H1 (cell line): Measurements from ENCODE around the gene R3HCC1L. TPM values are rescaled to one million over a fixed set of nuclear protein-coding genes. Genes with fewer than 3 reads are reported as not detected.

ENCODE experiments used
- CTCF ChIA-PET: fragments of 300-600 bp; sonication (Branson Sonifier 250); formaldehyde crosslinking; loops from one replicate; lab custom pipeline; 2021; ENCODE audit not compliant: partially characterized antibody; lab: Charles Lee
- POLR2A ChIA-PET: fragments of 300-600 bp; sonication (Branson Sonifier 250); formaldehyde crosslinking; loops from one replicate; lab custom pipeline; 2021; ENCODE audit warnings: inconsistent platforms; ENCODE audit not compliant: partially characterized antibody; lab: Charles Lee
- DNase-seq, 2 experiments: peaks; one replicate each; pipeline versions ENCODE4 v3.0.0 to v3.0.0-alpha.2; 2010 to 2022; ENCODE audit warnings: low spot score in 2 of 2, low read depth in 1 of 2, mixed read lengths in 1 of 2
- FAIRE-seq: peaks from 2 replicates; lab custom pipeline; 2011; peaks lifted over from hg19 to GRCh38; lab: Jason Lieb, UNC
- H2AFZ ChIP-seq: 2 replicates; pipeline ENCODE4 v1.8.1; 2012; ENCODE audit warnings: low read length, inconsistent platforms
- H2AK5ac ChIP-seq: 2 replicates; pipeline ENCODE4 v1.6.1; 2013; ENCODE audit warnings: low read depth, low read length
- H2BK120ac ChIP-seq: replicated peaks from 2 replicates; pipeline ENCODE3; 2013; ENCODE audit warnings: low read depth, low read length, inconsistent platforms
- H2BK12ac ChIP-seq: 2 replicates; pipeline ENCODE4 v1.6.1; 2013; ENCODE audit warnings: low read depth, low read length
- H2BK15ac ChIP-seq: 2 replicates; pipeline ENCODE4 v1.6.1; 2013; ENCODE audit warnings: low read length
- H2BK20ac ChIP-seq: 2 replicates; pipeline ENCODE4 v1.6.1; 2013; ENCODE audit warnings: low read length
- H2BK5ac ChIP-seq: 2 replicates; pipeline ENCODE4 v1.6.1; 2013; ENCODE audit warnings: low read depth, low read length
- H3K14ac ChIP-seq: 2 replicates; pipeline ENCODE4 v1.6.1; 2013; ENCODE audit warnings: inconsistent platforms; ENCODE audit not compliant: insufficient read length
- H3K18ac ChIP-seq: 2 replicates; pipeline ENCODE4 v1.6.1; 2013; ENCODE audit warnings: low read length; ENCODE audit errors: extremely low read depth
- H3K23ac ChIP-seq: 2 replicates; pipeline ENCODE4 v1.6.1; 2013; ENCODE audit warnings: inconsistent platforms; ENCODE audit not compliant: insufficient read length
- H3K23me2 ChIP-seq: 2 replicates; pipeline ENCODE4 v1.6.1; 2013; ENCODE audit warnings: low read depth, low read length
- H3K27ac ChIP-seq: 2 replicates; pipeline ENCODE4 v1.6.1; 2011; ENCODE audit warnings: low read depth, low read length, inconsistent platforms
- H3K27me3 ChIP-seq, 4 experiments: replicated peaks in 1 of 4; 1 replicate in 1 of 4; 2 replicates in 3 of 4; pipeline versions ENCODE4 v1.6.1 to v1.8.1; 2011 to 2013; ENCODE audit warnings: low read length in 3 of 4, mild to moderate bottlenecking in 3 of 4, inconsistent platforms in 2 of 4, mixed read lengths in 2 of 4, moderate library complexity in 1 of 4; ENCODE audit not compliant: control insufficient read depth in 3 of 4, insufficient read depth in 3 of 4; ENCODE audit errors: extremely low read depth in 1 of 4
- H3K36me3 ChIP-seq, 4 experiments: 2 replicates each; pipeline versions ENCODE4 v1.6.1 to v1.8.1; 2011 to 2013; ENCODE audit warnings: mild to moderate bottlenecking in 4 of 4, low read length in 3 of 4, moderate library complexity in 2 of 4, control low read depth in 1 of 4, inconsistent platforms in 1 of 4; ENCODE audit not compliant: insufficient read depth in 4 of 4, control insufficient read depth in 2 of 4
- H3K4ac ChIP-seq: replicated peaks from 2 replicates; pipeline ENCODE3; 2013; ENCODE audit warnings: low read length, low read depth, mixed read lengths, inconsistent platforms; ENCODE audit not compliant: insufficient read length
- H3K4me1 ChIP-seq, 4 experiments: replicated peaks in 1 of 4; 1 replicate in 1 of 4; 2 replicates in 3 of 4; pipeline versions ENCODE4 v1.6.1 to v1.8.1; 2011 to 2013; ENCODE audit warnings: low read length in 3 of 4, inconsistent platforms in 2 of 4, mixed read lengths in 1 of 4; ENCODE audit not compliant: insufficient read depth in 4 of 4, control insufficient read depth in 3 of 4
- H3K4me2 ChIP-seq, 2 experiments: 2 replicates each; pipeline versions ENCODE4 v1.6.1 to v1.8.1; 2011 to 2013; ENCODE audit warnings: low read depth in 2 of 2, low read length in 2 of 2, control low read depth in 1 of 2, inconsistent platforms in 1 of 2, mild to moderate bottlenecking in 1 of 2; ENCODE audit not compliant: insufficient read depth in 1 of 2
- H3K4me3 ChIP-seq, 4 experiments: fragments of 200-600, 300-600 bp in 1 of 4; sonication (generic), shearing (Covaris generic), sonication (Bioruptor Twin) in 1 of 4; 2 replicates each; pipeline versions ENCODE4 v1.5.1 to v1.8.1; 2011 to 2016; ENCODE audit warnings: low read length in 4 of 4, low read depth in 3 of 4, control low read depth in 2 of 4, inconsistent platforms in 2 of 4, mild to moderate bottlenecking in 2 of 4, mixed read lengths in 1 of 4, moderate library complexity in 1 of 4; ENCODE audit not compliant: insufficient read depth in 2 of 4; ENCODE audit errors: extremely low read depth in 1 of 4
- H3K56ac ChIP-seq: replicated peaks from 2 replicates; pipeline ENCODE3; 2013; ENCODE audit warnings: low read depth, mild to moderate bottlenecking, mixed read lengths, low read length, inconsistent platforms; ENCODE audit not compliant: insufficient read length
- H3K79me1 ChIP-seq: 2 replicates; pipeline ENCODE4 v1.6.1; 2013; ENCODE audit warnings: low read depth, low read length, control low read depth
- H3K79me2 ChIP-seq, 2 experiments: 2 replicates each; pipeline versions ENCODE4 v1.6.1 to v1.8.1; 2012 to 2013; ENCODE audit warnings: low read length in 2 of 2, mild to moderate bottlenecking in 2 of 2, inconsistent platforms in 1 of 2; ENCODE audit not compliant: insufficient read depth in 2 of 2, control insufficient read depth in 1 of 2
- H3K9ac ChIP-seq, 4 experiments: replicated peaks in 1 of 4; 1 replicate in 1 of 4; 2 replicates in 3 of 4; pipeline versions ENCODE4 v1.6.1 to v1.8.1; 2011 to 2013; ENCODE audit warnings: low read depth in 3 of 4, low read length in 3 of 4, control low read depth in 2 of 4, mild to moderate bottlenecking in 2 of 4, moderate library complexity in 2 of 4, inconsistent platforms in 1 of 4; ENCODE audit errors: extremely low read depth in 1 of 4
- H3K9me3 ChIP-seq, 2 experiments: 2 replicates each; pipeline versions ENCODE4 v1.6.1 to v1.8.1; 2012 to 2013; ENCODE audit warnings: mild to moderate bottlenecking in 2 of 2, moderate library complexity in 2 of 2, control low read depth in 1 of 2, inconsistent platforms in 1 of 2, low read depth in 1 of 2, low read length in 1 of 2, mixed read lengths in 1 of 2; ENCODE audit not compliant: insufficient read depth in 2 of 2
- H4K20me1 ChIP-seq, 2 experiments: replicated peaks in 1 of 2; 2 replicates each; pipeline versions ENCODE3 to v1.8.1; 2011 to 2013; ENCODE audit warnings: inconsistent platforms in 2 of 2, low read length in 2 of 2, mild to moderate bottlenecking in 1 of 2; ENCODE audit not compliant: insufficient read depth in 2 of 2, control insufficient read depth in 1 of 2
- H4K5ac ChIP-seq: 2 replicates; pipeline ENCODE4 v1.6.1; 2013; ENCODE audit warnings: low read length, low read depth, mixed read lengths, inconsistent platforms; ENCODE audit not compliant: insufficient read length
- H4K8ac ChIP-seq: 2 replicates; pipeline ENCODE4 v1.8.0; 2013; ENCODE audit warnings: mild to moderate bottlenecking, moderate library complexity, low read length, inconsistent platforms; ENCODE audit not compliant: insufficient read depth; ENCODE audit errors: extremely low read depth
- H4K91ac ChIP-seq: replicated peaks from 2 replicates; pipeline ENCODE3; 2013; ENCODE audit warnings: low read length, mixed read lengths, inconsistent platforms; ENCODE audit not compliant: insufficient read length
- ASH2L ChIP-seq: fragments of 200-600, 300-600 bp; sonication (generic); IDR thresholded peaks from one replicate; pipeline ENCODE4 v1.7.1; 2017; ENCODE audit warnings: low read length
- BACH1 ChIP-seq: IDR thresholded peaks from 2 replicates; pipeline ENCODE4 v1.6.1; 2012; ENCODE audit warnings: low read length, improper control_type of control experiment
- CEBPB ChIP-seq: IDR thresholded peaks from 2 replicates; pipeline ENCODE4 v1.6.1; 2012; ENCODE audit warnings: low read depth, low read length
- CTCF ChIP-seq, 3 experiments: IDR thresholded peaks; 1 replicate in 2 of 3; 2 replicates in 1 of 3; pipeline versions ENCODE4 v1.5.1 to v1.6.1; 2011; ENCODE audit warnings: low read length in 3 of 3, mild to moderate bottlenecking in 3 of 3, inconsistent platforms in 2 of 3, low read depth in 1 of 3, moderate library complexity in 1 of 3; ENCODE audit not compliant: insufficient read depth in 1 of 3; ENCODE audit errors: control extremely low read depth in 1 of 3
- JUN ChIP-seq: IDR thresholded peaks from 2 replicates; pipeline ENCODE4 v1.6.1; 2011; ENCODE audit warnings: low read depth, mild to moderate bottlenecking, improper control_type of control experiment, low read length
- KDM4A ChIP-seq: IDR thresholded peaks from one replicate; pipeline ENCODE4 v1.7.1; 2012; ENCODE audit warnings: low read depth, mild to moderate bottlenecking, moderate library complexity, low read length, inconsistent platforms; ENCODE audit not compliant: severe bottlenecking
- KDM5A ChIP-seq: fragments of 200-600 bp; IDR thresholded peaks from 2 replicates; pipeline ENCODE4 v1.7.1; 2012; ENCODE audit warnings: mild to moderate bottlenecking, low read length, inconsistent platforms, mixed read lengths
- POU5F1 ChIP-seq: IDR thresholded peaks from 2 replicates; pipeline ENCODE4 v1.6.1; 2011; ENCODE audit warnings: low read depth, mild to moderate bottlenecking, low read length, moderate library complexity
- RNF2 ChIP-seq: fragments of 200-900, 300-1000 bp; sonication (generic); IDR thresholded peaks from 2 replicates; pipeline ENCODE4 v1.7.1; 2016; ENCODE audit warnings: borderline replicate concordance, low read depth, mild to moderate bottlenecking, antibody characterized with exemption, low read length; ENCODE audit not compliant: poor library complexity, severe bottlenecking; ENCODE audit errors: missing control alignments
- SAP30 ChIP-seq: fragments of 300-600 bp; sonication (generic); IDR thresholded peaks from 2 replicates; pipeline ENCODE4 v1.7.1; 2012; ENCODE audit warnings: low read length, moderate library complexity, mild to moderate bottlenecking, inconsistent platforms; ENCODE audit not compliant: insufficient read depth, insufficient replicate concordance
- SUZ12 ChIP-seq: fragments of 200-600 bp; sonication (generic); IDR thresholded peaks from 2 replicates; pipeline ENCODE4 v1.6.1; 2012; ENCODE audit warnings: mild to moderate bottlenecking, inconsistent platforms, low read length, moderate library complexity, mixed read lengths
- WGBS, 2 experiments: shearing (Covaris generic) in 1 of 2; methylation state at CpG; one replicate each; pipeline versions ENCODE4 v1.1.6 to v1.1.7; 2013 to 2015; ENCODE audit warnings: low lambda C conversion rate in 2 of 2, mixed read lengths in 2 of 2, inconsistent platforms in 1 of 2, low coverage in 1 of 2, missing lambda C conversion rate in 1 of 2; ENCODE audit not compliant: insufficient replicate concordance in 2 of 2, insufficient coverage in 1 of 2, insufficient read length in 1 of 2; ENCODE audit errors: extremely low coverage in 1 of 2, missing lambda C conversion rate in 1 of 2; 5-methylcytosine and 5-hydroxymethylcytosine counted together
- polyA plus RNA-seq, 7 experiments: library from polyadenylated mRNA; depleted of rRNA in 3 of 7; stranded (reverse) in 5 of 7; unstranded in 2 of 7; fragments of >200 nt in 5 of 7; fragments of 200-250 nt in 2 of 7; gene quantifications; 1 replicate in 5 of 7; 2 replicates in 1 of 7; 4 replicates in 1 of 7; pipeline versions ENCODE4 v1.2.1 to v1.2.3, GENCODE V29; 2011 to 2013; ENCODE audit warnings: missing spikeins in 2 of 7, mixed read lengths in 2 of 7
- total RNA-seq: library from RNA; stranded (reverse); fragmentation: NEBNext Ultra II Directional; extraction: Animal tissue kit (Norgen Biotek cat#: 25700); gene quantifications from 2 replicates; pipeline ENCODE4 v1.2.1, GENCODE V29; 2021

The R3HCC1L gene
- total and polyA plus RNA-seq, 2 of the 8 experiments (the other 6 are each of a cell fraction or from before 2014, with no cell fraction given), result 6.9 to 13.9 TPM

GRCh38 chr10:98217801-98218200, 83.3 kb downstream of the R3HCC1L start:
- Histone ChIP-seq H3K23me2 (no peaks in the 10 kb centered on the region), H2BK120ac (no peak overlapping the region), H2AK5ac (no peak overlapping the region), H3K56ac (no peak overlapping the region), H4K91ac (no peak overlapping the region), H3K4me1 (no peaks in the 10 kb centered on the region), H2BK5ac (no peak overlapping the region), H2BK20ac (no peak overlapping the region), H3K36me3 (no peaks in the 10 kb centered on the region), H3K79me2 (peaks cover 0 to 24% of the 10 kb centered on the region in 2 experiments; a peak in 2 of 4 replicates), H4K8ac (no peak overlapping the region), H3K4me2 (no peak overlapping the region), H2BK12ac (no peak overlapping the region), H3K14ac (no peak overlapping the region), H3K23ac (no peak overlapping the region), H4K20me1 (no peaks in the 10 kb centered on the region), H3K79me1 (no peaks in the 10 kb centered on the region), H4K5ac (no peak overlapping the region), H3K27ac (no peak overlapping the region), H3K9me3 (no peaks in the 10 kb centered on the region), H2AFZ (no peak overlapping the region), H3K9ac (no peak overlapping the region), H3K18ac (no peak overlapping the region), H3K27me3 (no peaks in the 10 kb centered on the region), H3K4ac (no peak overlapping the region), H2BK15ac (no peak overlapping the region), H3K4me3 (no peak overlapping the region)
- no peak for FAIRE-seq
- WGBS, 2 experiments, result 100% methylated on average over 1 of the region's 1 CpG; no CpG with 5 or more reads in 1 of the 2 experiments
- CTCF ChIA-PET, result interaction anchor here (0.6 to 0.7 kb wide), 2 partner anchors 56 to 139 kb away, joined by 3 read pairs; no protein-coding TSS in a partner anchor
- no peak for DNase-seq
- POLR2A ChIA-PET, result no interaction called here
- TF ChIP-seq JUN (no peak), SUZ12 (no peak), KDM5A (no peak), BACH1 (no peak), CTCF (IDR thresholded peaks at IDR 0.05; ENCODE audit: control extremely low read depth in 1 of 3, insufficient read depth in 1 of 3, low read depth in 1 of 3, low read length in 3 of 3) (no peak), KDM4A (no peak), RNF2 (no peak), ASH2L (no peak), CEBPB (no peak), POU5F1 (no peak), SAP30 (no peak)
